OCI-LY3 (cell line): ENCODE data around the gene PKP4.

Experiments used
- H2AFZ ChIP-seq: fragments of 200-600, 300-600 bp; shearing (Covaris generic); 2 replicates; pipeline ENCODE4 v1.6.0; 2014; ENCODE audit warnings: antibody characterized with exemption, low read depth, low read length
- H3K27ac ChIP-seq: fragments of 200-600, 300-600 bp; sonication (generic); 2 replicates; pipeline ENCODE4 v1.5.1; 2014; ENCODE audit warnings: mild to moderate bottlenecking, low read length, moderate library complexity, mixed read lengths
- H3K27me3 ChIP-seq: fragments of 200-600, 300-600 bp; sonication (generic); 2 replicates; pipeline ENCODE4 v1.6.1; 2014; ENCODE audit warnings: low read depth, low read length, mixed read lengths
- H3K36me3 ChIP-seq: fragments of 200-600, 300-600 bp; sonication (generic); replicated peaks from 2 replicates; pipeline ENCODE3; 2014; ENCODE audit warnings: low read depth, low read length, mixed read lengths
- H3K4me1 ChIP-seq: fragments of 300-600, 200-600 bp; sonication (generic); 2 replicates; pipeline ENCODE4 v1.6.1; 2014; ENCODE audit warnings: low read length, mixed read lengths
- H3K4me2 ChIP-seq: fragments of 200-600, 300-600 bp; sonication (generic); 2 replicates; pipeline ENCODE4 v1.6.1; 2014; ENCODE audit warnings: low read length, mixed read lengths
- H3K4me3 ChIP-seq: fragments of 300-600, 200-600 bp; sonication (generic); 2 replicates; pipeline ENCODE4 v1.5.1; 2014; ENCODE audit warnings: antibody characterized with exemption, mild to moderate bottlenecking, low read length, moderate library complexity
- H3K79me2 ChIP-seq: fragments of 300-600, 200-600 bp; shearing (Covaris generic); 2 replicates; pipeline ENCODE4 v1.6.1; 2014; ENCODE audit warnings: mild to moderate bottlenecking, low read length, mixed read lengths
- H3K9ac ChIP-seq: fragments of 300-600, 200-600 bp; shearing (Covaris generic); 2 replicates; pipeline ENCODE4 v1.6.0; 2014; ENCODE audit warnings: mild to moderate bottlenecking, low read length, moderate library complexity
- H3K9me3 ChIP-seq: fragments of 200-600, 300-600 bp; shearing (Covaris generic); 2 replicates; pipeline ENCODE4 v1.6.1; 2014; ENCODE audit warnings: low read length, mixed read lengths; ENCODE audit not compliant: insufficient read depth
- H4K20me1 ChIP-seq: fragments of 200-600, 300-600 bp; sonication (generic); 2 replicates; pipeline ENCODE4 v1.6.1; 2016; ENCODE audit warnings: low read length, mixed read lengths; ENCODE audit not compliant: insufficient read depth
- CTCF ChIP-seq: fragments of 200-600, 300-600 bp; sonication (generic); IDR thresholded peaks from 2 replicates; pipeline ENCODE4 v1.5.1; 2014; ENCODE audit warnings: antibody characterized with exemption, low read length, low read depth
- EZH2phosphoT487 ChIP-seq: fragments of 200-600 bp; shearing (Covaris generic); IDR thresholded peaks from 2 replicates; pipeline ENCODE4 v1.6.1; 2018; ENCODE audit warnings: antibody characterized with exemption, mixed run types, low read depth

PKP4 gene

DNA sequence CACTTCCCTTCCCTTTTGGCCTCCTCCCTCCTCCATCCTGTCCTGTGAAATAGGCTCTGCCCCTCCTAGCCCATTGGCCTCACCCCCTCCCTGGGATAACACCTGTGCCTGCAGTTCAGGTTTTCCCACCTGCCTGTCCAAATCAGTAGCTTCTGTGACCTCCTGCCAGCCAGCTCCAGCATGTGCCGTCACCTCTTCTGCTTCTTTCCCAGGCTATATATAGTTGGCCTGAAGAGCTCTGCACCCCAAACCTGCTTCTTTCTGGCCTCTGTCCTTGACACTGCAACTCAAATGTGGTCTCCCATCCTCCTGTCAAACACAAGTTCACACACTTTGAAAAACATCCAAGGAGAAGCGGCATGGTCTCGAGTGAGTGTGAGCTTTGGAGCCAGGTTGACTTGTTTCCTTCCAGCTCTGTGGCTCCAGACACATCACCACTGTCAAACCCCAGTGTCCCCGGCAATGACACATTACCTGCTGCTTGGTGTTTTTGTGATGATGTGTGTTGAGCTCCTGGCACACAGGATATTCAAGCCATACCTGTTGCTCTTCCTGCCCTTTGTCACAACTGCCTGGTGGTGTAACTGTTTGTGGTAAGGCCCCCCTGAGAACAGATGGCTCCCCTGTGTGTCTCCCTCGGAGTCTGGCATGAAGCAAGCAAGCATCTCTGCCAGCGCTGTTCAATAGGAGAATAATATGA is 194.8 kb downstream of the PKP4 start:
- Histone ChIP-seq H3K9me3 (no peaks in the 10 kb centered on the region), H3K79me2 (no peaks in the 10 kb centered on the region), H3K4me2 (no peak overlapping the region), H3K4me1 (no peaks in the 10 kb centered on the region), H3K27me3 (no peaks in the 10 kb centered on the region), H3K27ac (no peak overlapping the region), H2AFZ (no peak overlapping the region), H4K20me1 (no peaks in the 10 kb centered on the region), H3K9ac (no peak overlapping the region), H3K4me3 (no peak overlapping the region), H3K36me3 (no peaks in the 10 kb centered on the region)
- TF ChIP-seq EZH2phosphoT487 (no peak), CTCF (no peak)

- Histone ChIP-seq H3K36me3 (no peaks in the 10 kb centered on the region), H3K4me1 (no peaks in the 10 kb centered on the region), H4K20me1 (no peaks in the 10 kb centered on the region), H3K27ac (no peak overlapping the region), H3K79me2 (no peaks in the 10 kb centered on the region), H3K4me2 (no peak overlapping the region), H3K9me3 (no peaks in the 10 kb centered on the region), H2AFZ (no peak overlapping the region), H3K9ac (no peak overlapping the region), H3K27me3 (no peaks in the 10 kb centered on the region), H3K4me3 (no peak overlapping the region)
- TF ChIP-seq CTCF = no peak
- TF ChIP-seq EZH2phosphoT487 = no peak
Measured at GRCh38 chr2:158655628-158656027, 198.9 kb downstream of the PKP4 start.

- no peak for TF ChIP-seq EZH2phosphoT487
- no peak for TF ChIP-seq CTCF
- H3K27me3 ChIP-seq = no peaks in the 10 kb centered on the region
- no peak overlapping the region for H3K4me3 ChIP-seq
- no peak overlapping the region for H3K4me2 ChIP-seq
- no peak overlapping the region for H3K27ac ChIP-seq
- no peaks in the 10 kb centered on the region for H3K79me2 ChIP-seq
- no peak overlapping the region for H2AFZ ChIP-seq
- no peaks in the 10 kb centered on the region for H3K36me3 ChIP-seq
- no peaks in the 10 kb centered on the region for H4K20me1 ChIP-seq
- no peaks in the 10 kb centered on the region for H3K9me3 ChIP-seq
- H3K9ac ChIP-seq = no peak overlapping the region
- H3K4me1 ChIP-seq = no peaks in the 10 kb centered on the region
Measured at GRCh38 chr2:158656492-158657229, 199.9 kb downstream of the PKP4 start.

- Histone ChIP-seq H2AFZ (no peak overlapping the region), H3K27me3 (no peaks in the 10 kb centered on the region), H3K4me2 (no peak overlapping the region), H3K27ac (no peak overlapping the region), H4K20me1 (no peaks in the 10 kb centered on the region), H3K9ac (no peak overlapping the region), H3K9me3 (no peaks in the 10 kb centered on the region), H3K36me3 (no peaks in the 10 kb centered on the region), H3K79me2 (no peaks in the 10 kb centered on the region), H3K4me3 (no peak overlapping the region), H3K4me1 (no peaks in the 10 kb centered on the region)
- no peak for TF ChIP-seq EZH2phosphoT487
- TF ChIP-seq CTCF = no peak
Measured at GRCh38 chr2:158658396-158658795, 201.6 kb downstream of the PKP4 start.
